GM18502 (cell line): ENCODE results near the gene OBSL1.

Source experiments
- ATAC-seq: cut with Tn5 transposase; IDR thresholded peaks from one replicate; pipeline ENCODE4 v1.9.1; 2021; ENCODE audit warnings: mild to moderate bottlenecking; ENCODE audit not compliant: unreplicated experiment, poor library complexity

OBSL1 gene

DNA sequence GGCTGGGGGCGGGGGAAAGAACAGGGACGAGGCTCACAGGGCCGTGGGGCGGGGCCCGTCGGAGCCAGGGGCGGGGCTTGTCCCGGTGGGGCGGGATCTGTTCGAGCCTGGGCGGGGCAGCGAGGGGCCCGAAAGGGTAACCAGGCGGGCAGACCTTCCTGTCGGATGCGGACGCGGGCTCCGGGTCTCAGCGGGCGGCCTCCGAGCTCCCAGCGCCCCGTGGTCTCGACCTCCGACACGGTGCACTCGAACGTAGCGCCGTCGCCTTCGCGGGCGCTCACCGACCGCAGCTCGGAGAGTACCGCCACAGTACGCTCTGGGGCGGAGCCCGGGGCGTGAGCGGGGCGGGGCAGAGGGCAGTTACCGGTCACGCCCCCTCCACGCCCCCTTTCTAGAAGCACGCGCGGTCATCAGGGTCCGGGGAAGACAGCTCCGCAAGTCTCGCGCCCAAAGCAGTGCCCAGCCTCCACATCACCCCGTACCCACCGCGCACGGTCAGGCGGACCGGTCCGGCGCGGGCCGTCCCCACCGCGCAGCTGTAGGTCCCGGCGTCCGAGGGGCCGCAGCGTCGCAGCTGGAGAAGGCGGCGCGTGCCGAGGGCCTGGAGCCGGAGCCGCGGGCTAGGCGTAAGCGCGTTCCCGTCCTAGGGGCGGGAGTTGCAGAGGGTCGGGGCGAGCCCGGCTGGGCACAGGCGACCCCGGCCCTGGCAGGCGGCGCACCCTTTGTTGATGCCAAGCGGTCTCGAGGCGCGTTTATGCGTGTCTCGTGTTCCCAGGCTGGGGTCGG lies 18.8 kb downstream of the OBSL1 start:
- peak; percentile 94 for ATAC-seq

DNA sequence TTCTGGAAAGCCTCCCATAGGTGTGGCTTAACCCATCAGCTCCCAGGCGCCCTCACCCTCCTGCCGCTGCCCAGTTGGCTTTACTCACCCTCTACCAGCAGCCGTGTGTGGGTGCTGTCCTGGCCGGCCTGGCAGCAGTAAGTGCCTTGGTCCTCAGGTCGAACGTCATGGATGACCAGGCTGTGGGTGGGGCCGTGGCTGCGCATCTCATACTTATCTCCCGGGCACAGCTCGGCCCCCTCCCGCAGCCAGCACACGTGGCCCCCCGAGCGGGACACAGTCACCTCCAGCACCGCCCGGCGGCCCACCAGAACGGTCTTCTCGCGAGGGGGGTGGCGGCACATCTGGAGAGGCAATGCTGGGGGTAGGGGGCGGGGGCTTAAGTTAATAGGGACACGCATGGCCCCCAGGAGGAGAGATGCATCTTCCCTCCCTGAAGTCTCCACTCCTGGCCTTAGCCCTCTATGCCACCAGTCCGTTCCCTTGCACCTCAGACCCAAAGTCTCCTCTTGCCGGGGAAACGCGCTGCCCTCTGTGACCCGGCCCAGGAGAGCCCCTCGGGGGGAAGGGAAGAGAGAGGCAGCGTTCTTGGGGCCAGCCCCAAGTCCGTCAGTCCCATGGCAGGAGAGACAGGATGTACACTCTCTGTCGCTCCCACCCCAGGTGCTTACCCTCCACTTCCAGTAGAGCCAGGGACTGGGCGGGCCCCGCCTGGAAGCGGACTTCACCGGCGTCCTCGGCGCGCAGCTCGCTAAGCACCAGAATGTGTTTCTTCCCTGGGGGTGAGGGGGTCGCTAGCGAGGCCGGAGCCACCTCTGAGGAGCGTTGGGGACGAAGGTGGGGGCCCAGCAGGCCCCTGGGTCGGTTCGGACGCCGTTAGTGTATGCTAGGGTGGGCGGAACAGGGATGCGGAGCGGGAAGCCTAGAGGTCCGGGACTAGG lies 19.6 kb downstream of the OBSL1 start:
- ATAC-seq, result peak; percentile 19

DNA sequence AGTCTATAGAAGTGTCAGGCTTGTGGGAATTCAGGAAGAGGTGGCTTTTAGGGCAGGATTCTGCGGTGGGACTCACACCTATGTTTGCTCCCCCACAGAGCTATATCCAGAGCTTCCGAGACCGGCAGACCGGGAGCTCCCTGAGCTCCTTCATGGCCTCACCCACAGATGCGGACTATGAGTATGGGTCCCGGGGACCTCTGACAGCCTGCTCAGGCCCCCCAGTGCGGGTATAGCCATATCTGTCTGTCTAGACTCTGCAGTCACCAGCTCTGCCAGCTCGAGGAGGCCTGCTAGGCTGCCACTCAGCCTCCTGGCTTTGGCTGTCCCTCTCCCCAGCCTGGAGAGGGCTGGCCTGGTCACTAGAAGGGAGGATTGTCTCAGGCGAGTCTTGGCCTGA lies 21.7 kb downstream of the OBSL1 start:
- no peak for ATAC-seq

DNA sequence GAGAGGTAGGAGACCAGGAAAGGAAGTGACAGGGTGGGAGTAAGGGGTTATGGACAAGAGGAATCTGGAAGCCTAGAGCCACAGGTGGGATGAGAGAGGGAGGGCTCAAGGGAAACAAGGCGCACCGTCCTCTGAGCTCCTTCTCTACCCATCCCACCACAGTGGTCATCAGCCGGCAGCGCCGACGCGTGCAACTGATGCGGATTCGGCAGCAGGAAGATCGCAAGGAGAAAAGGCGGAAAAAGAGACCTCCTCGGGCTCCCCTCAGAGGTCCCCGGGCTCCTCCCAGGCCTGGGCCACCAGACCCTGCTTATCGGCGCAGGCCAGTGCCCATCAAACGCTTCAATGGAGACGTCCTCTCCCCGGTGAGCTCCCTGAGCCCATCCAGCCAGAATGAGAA lies 22.3 kb downstream of the OBSL1 start:
- ATAC-seq, result no peak

DNA sequence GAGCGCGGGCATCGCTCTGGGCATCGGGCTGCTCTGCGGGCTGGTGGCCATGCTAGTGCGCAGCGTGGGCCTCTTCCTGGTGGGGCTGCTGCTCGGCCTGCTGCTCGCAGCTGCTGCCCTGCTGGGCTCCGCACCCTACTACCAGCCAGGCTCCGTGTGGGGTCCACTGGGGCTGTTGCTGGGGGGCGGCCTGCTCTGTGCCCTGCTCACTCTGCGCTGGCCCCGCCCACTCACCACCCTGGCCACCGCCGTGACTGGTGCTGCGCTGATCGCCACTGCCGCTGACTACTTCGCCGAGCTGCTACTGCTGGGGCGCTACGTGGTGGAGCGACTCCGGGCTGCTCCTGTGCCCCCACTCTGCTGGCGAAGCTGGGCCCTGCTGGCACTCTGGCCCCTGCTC lies 23.7 kb downstream of the OBSL1 start:
- no peak for ATAC-seq

DNA sequence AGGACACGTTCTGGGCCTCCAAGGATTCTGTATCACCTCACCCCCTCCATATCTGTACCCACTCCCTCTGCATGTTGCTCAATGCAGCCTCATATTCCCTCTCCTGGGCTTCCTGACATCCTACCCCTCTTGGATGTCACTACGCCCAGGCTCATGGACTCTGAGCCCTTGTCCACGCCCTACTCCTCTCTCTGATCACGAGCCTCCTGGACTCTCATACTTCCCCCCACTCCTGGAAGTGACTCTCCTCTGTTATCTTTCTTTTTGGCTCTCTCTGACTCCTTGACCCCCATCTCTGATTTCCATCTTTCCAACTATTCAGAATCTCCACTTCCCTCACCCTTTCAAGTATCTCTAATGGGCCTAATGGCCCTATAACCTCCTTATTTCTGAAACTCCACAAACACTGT lies 25.4 kb downstream of the OBSL1 start:
- ATAC-seq, result no peak

DNA sequence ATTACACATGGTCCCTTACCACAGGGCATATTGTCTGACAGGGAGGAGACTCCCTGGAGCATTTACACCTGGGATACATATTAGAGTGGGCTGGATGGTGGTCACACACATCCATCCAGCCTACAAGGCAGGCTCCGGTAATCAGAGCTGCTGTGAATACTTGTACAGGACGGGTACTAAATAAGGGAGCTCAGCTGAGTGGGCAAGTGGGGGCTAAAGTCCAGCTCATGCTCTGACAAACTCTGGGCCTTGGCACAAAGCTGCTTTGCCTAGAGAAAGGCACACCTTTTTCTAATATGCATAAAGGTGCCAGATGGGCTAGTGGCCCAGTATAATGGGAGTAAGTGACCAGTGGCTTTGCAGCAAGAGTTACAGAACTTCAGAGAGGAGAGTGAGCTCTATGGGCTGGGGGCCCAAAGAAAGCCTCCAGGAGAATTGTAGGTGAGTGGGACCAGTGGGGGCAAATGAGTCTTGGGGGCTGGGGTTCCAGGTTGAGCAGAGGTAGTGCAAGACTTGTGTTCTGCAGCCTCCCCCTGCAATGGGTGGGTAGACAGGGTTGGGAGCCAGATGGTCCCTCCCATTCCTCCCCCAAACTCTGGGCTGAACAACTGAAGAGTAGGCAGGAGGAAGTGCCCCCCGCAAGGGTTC lies 25.9 kb downstream of the OBSL1 start:
- no peak for ATAC-seq

DNA sequence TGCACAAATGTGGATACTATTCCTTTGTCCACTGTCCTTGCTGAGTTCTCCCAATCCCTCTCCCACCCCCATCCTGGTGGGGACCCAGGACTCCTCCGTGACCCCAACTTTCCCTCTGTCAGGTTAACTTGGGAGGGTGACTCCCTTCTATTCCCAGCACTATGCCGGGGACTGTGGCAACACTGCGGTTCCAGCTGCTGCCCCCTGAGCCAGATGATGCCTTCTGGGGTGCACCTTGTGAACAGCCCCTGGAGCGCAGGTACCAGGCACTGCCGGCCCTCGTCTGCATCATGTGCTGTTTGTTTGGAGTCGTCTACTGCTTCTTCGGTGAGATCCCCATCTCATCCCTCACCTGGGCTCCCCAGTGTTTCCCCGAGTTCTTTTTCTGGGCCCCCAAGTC lies 26.8 kb downstream of the OBSL1 start:
- no peak for ATAC-seq

DNA sequence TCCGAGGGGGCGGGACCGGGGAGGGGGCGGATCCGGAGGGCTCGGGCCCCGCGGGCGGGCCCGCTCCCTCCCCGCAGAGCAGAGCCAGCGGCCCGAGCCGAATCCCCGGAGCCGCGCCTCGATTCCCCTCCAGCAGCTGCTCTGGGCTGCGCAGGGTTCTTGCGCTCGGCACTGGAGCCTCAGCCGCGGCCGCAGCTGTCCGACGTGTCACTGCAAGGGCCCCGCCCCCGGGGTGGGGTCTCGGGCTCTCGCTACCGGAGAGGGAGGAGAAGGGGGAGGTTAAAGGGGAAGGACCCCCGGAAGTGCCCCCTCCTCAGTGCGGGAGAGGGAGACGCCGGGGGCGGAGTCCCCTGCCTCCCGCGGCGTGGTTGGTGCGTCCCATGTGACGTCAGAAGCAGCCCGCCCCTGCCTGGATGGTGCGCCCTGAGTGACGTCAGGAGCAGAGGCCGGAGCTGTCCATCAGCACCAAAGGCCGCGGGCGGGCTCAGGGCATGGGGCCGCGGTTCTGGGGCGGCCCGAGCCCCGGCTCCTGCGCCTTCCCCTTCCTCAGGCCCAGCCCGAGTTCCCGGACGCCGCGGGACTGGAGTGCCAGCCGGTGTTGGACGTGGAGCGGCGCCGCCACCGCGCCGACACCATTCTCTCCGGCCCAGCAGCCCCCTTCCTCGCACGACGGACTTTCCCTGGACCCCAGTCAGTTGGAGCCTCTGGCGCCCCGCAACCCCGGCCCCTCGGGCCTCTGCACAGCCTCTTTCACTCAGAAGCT lies 27.6 kb downstream of the OBSL1 start, which contains the start of the genes CHPF and TMEM198:
Gene CHPF (minus strand): TSS at position 214 of the 763 bp plus-strand sequence. CDS start 271 bp downstream, outside the sequence.
Gene TMEM198 (plus strand): TSS at position 433 of the 763 bp plus-strand sequence. CDS start 700 bp downstream, outside the sequence.
- peak; percentile 79 for ATAC-seq

DNA sequence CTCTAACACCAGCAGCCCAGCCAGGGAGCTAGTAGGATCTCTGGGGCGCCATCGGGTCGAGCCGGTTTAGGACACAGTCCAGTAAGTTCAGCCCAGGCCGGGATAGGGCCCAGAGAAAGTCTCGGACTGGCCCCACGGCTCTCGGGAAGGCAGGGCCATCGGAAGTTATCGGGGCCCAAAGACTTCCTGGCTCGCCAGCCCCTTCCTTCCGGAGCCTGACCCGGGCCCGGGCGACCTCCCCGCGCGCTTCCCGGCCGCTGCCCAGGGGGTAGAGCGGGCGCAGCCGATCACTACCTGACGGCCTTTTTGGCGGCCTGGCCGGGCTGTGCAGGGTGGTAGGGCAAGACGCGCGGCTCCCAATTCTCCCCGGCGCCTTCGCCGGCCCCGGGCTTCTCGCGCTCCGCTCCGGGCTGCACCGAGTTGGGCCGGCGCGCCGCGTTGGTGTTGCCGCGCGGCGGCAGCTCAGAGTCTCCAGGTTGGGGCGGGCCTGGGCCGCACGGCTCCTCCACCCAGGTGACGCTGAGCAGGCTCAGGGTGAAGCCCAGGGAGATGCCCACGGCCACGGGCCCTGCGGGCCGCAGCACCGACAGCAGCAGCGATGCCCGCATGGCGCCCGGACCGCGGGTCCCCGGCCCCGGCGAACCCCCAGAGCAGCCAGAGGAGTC lies 28.3 kb downstream of the OBSL1 start:
- ATAC-seq, result peak; percentile 45

DNA sequence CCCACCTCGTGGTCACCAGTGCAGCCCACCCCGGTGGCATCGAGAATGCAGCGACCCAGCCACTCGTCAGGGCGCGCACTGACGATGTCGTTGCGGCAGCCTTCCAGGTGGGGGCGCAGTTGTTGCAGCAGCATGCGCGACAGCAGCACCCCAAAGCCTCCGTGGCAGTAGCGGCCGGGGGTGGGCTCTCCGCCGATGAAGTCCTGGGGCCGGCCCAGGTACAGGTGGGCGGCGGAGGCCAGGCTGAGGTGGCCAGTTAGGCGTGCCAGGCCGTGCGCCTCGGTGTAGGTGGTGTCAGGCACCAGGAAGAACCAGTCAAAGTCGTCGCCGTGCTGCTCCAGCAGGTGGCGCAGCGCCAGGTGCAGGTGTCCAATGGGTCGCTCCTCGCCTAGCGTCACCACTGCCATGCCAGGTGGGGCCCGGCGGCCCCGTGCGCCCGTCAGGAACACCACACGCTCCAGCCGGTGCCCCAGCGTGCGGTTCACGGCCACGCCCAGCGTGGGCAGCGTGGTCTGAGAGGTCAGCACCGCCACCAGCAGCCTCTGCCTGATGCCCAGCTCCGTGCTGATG lies 29.6 kb downstream of the OBSL1 start:
- ATAC-seq, result peak; percentile 56

DNA sequence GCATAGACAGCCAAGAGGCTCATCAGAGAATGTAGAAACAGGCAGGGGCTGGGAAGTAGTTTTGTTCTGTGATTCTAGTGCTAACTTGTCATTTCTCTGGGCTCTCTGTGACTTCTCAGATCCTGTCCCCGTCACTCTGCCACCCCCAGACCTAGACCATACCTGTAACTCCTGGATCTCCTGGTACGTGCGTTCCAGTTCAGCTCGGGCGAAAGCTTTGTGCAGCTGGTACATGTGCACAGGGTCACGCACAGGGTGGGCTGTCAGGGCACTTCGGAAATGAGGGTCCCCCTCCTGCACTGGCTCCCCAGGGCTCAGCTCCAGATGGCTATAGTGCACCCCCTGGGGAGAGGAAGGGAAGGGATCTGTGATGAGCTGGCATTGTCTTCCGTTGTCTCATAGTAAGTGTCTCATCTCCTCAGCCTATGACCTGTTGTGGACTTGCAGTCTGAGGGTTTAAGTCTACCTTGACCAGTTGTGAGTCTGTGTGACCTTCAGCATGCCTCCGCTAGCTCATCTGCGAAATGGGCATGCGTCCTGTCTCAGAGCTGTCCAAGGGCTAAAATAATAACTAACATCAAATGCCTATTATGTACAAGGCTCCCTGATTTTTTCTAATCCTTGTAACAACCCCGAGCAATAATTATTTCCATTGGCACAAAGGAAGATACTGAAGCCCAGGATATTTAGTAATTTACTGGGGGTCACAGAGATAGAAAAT lies 30.4 kb downstream of the OBSL1 start:
- ATAC-seq, result no peak

DNA sequence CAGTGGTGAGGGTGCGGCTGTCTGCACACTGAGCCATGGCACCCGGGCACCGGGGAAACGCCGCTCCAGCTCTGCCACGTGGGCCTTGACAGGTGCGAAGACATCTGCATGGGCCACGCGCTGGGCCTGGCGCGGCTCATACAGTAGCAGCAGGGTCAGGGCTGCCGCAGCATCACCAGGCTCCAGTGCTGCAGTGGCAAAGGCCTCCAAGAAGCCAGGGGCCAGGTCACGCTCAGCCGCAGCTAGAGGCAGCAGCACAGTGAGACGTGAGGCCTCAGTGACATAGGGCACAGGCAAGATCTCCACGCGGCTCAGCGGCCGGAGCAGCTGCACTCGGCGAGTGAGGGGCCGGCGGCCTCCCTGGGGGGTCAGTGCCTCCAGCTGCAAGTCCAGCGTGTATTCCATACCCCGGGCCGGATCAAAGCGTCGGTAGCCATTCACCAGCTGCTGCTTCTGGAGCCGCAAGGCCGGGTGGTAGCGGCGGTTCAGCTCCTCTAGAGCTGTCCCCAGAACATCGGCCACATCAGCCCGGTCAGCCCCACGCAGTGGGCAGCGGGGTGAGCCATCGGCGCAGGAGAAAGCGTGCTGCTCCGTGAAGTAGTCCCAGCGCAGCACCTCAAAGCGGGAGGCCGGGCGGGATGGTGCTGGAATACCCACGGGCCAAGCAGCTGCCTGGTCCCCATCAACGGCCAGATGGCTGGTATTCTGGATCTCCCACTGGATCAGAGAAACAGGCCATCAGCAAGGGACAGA lies 31.2 kb downstream of the OBSL1 start:
- ATAC-seq, result no peak

DNA sequence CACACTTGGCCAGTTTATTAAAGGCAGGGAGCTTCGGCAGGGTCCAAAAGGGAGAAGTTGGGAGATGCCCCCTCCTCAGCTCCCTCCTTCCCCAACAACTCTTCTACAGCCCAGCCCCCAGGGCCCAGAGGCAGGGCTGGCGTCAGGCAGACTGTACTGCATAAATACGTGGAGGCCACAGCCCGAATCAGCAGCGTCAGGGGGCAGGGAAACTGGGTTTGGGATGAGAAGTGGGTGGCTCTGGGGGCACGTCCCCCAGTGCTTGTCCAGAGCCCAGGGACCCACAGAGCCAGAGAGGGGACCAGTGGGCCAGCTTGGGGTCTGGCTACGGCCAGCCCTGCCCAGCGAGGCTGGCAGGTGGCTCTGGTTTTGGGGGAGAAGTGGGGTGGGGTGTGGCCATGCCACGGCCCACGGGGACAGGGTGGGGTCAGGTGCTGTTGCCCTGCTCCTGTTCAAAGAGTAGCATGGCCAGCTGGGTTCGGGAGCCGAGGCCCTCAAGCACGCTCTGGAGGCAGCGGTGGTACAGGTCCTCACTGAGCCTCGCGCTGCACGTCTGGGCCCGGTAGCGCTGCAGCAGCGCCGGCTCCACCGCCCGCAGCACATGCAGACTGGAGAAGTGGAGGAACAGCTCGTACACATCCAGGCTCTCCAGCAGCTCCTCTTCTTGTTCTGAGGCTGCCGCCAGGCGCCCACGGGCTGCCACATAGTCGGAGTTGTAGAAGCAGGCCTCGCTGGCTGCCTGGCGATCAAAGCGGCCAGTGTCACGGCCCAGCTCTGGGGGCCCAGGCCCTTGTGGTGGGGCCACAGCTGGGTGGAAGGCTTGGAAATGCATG lies 32.2 kb downstream of the OBSL1 start:
- no peak for ATAC-seq

DNA sequence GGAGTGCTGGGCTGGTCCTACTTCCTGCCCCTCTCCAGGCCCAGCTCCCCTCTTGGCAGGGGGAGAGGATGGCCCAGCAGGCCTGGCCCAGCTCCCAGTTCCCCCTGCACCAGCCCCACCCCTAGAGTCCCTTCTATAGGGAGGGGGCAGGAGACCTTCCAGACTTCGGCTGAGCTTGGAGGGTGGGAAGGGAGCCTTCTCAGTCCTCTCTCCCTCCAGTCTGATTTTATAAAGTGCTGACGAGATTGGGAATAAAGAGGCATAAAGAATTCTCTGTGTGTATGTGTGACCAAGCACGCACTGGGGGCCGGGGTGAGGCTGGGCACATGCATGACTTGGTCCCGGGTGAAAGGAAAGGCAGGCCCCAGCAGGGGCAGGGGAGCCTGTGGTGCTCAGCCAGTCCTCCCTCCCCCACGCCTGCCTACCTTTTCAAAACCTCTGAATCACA lies 32.8 kb downstream of the OBSL1 start:
- no peak for ATAC-seq

DNA sequence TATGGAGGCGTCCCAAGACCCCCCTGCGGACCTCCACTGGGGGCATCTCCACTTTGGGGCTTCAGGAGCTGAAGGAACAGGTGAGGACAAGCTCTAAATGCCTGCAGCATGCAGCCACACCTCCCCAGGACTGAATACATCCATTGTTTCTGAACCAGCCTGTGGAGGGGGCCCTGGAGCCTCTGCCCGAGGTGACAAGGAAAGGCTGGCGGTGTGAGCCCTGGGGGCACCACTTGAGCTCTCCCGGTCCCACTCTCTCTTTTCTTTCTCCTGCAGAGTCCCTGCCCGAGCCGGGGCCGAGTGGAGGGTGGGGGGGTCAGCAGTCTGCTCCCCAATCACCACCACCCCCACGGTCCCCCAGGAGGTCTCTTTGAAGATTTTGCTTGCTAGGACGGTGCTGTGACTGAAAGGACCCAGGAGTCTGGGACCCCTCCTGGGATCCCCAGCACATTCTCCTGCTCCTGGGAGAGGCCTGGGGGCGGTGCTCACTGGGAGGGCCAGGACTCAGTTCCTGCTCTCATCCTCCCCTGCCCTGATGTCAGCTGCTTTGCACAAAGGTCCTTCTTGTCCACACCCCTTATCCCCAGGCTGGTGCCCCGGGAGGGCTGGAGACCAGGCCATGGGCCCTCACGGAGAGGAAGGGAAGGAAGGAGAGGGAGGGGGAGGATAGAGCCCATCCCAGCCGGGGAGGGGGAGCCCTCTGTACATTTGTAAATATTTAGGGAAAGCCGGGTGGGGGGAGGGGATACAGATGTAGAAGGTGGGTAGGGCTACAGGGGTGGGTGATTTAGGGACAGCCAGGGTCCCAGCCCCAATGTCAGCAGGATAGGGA lies 33.5 kb downstream of the OBSL1 start:
- ATAC-seq, result no peak
